IPS-20b (cell line): ENCODE data around the gene ADGRL4.
"Not testable (repeated sequence)": the region's sequence is repeated elsewhere in the genome, so short reads cannot be mapped to it uniquely, and the experiment has no call there.

Experiments
- H3K27ac ChIP-seq: one replicate; pipeline ENCODE4 v1.5.1; 2013; ENCODE audit warnings: low read length
- H3K27me3 ChIP-seq: 2 replicates; pipeline ENCODE4 v1.6.1; 2013; ENCODE audit warnings: mild to moderate bottlenecking, low read length, inconsistent platforms; ENCODE audit not compliant: insufficient read depth
- H3K36me3 ChIP-seq: 2 replicates; pipeline ENCODE4 v1.6.1; 2013; ENCODE audit warnings: low read depth, mild to moderate bottlenecking, inconsistent platforms, low read length, moderate library complexity; ENCODE audit not compliant: insufficient read depth
- H3K4me1 ChIP-seq: 2 replicates; pipeline ENCODE4 v1.6.1; 2013; ENCODE audit warnings: mild to moderate bottlenecking, control low read depth, inconsistent platforms, low read length, moderate library complexity; ENCODE audit not compliant: insufficient read depth
- H3K4me3 ChIP-seq: 2 replicates; pipeline ENCODE4 v1.5.1; 2013; ENCODE audit warnings: mild to moderate bottlenecking, low read length, inconsistent platforms
- H3K9ac ChIP-seq: 2 replicates; pipeline ENCODE4 v1.6.1; 2013; ENCODE audit warnings: low read depth, mild to moderate bottlenecking, inconsistent platforms, low read length, moderate library complexity
- H3K9me3 ChIP-seq: 2 replicates; pipeline ENCODE4 v1.6.1; 2013; ENCODE audit warnings: mild to moderate bottlenecking, low read depth, low read length, inconsistent platforms; ENCODE audit not compliant: insufficient read depth

The ADGRL4 gene

GRCh38 chr1:78916986-78917385 lies 89.5 kb downstream of the ADGRL4 start:
- Histone ChIP-seq H3K9me3 (no peaks in the 10 kb centered on the region), H3K36me3 (no peaks in the 10 kb centered on the region), H3K9ac (no peak overlapping the region), H3K27me3 (no peaks in the 10 kb centered on the region), H3K4me1 (no peaks in the 10 kb centered on the region), H3K27ac (no peak overlapping the region), H3K4me3 (no peak overlapping the region)

GRCh38 chr1:78913950-78914349 lies 92.6 kb downstream of the ADGRL4 start:
- Histone ChIP-seq H3K36me3 (no peaks in the 10 kb centered on the region), H3K4me1 (no peaks in the 10 kb centered on the region), H3K4me3 (no peak overlapping the region), H3K9ac (no peak overlapping the region), H3K9me3 (no peaks in the 10 kb centered on the region), H3K27me3 (no peaks in the 10 kb centered on the region), H3K27ac (no peak overlapping the region)

DNA sequence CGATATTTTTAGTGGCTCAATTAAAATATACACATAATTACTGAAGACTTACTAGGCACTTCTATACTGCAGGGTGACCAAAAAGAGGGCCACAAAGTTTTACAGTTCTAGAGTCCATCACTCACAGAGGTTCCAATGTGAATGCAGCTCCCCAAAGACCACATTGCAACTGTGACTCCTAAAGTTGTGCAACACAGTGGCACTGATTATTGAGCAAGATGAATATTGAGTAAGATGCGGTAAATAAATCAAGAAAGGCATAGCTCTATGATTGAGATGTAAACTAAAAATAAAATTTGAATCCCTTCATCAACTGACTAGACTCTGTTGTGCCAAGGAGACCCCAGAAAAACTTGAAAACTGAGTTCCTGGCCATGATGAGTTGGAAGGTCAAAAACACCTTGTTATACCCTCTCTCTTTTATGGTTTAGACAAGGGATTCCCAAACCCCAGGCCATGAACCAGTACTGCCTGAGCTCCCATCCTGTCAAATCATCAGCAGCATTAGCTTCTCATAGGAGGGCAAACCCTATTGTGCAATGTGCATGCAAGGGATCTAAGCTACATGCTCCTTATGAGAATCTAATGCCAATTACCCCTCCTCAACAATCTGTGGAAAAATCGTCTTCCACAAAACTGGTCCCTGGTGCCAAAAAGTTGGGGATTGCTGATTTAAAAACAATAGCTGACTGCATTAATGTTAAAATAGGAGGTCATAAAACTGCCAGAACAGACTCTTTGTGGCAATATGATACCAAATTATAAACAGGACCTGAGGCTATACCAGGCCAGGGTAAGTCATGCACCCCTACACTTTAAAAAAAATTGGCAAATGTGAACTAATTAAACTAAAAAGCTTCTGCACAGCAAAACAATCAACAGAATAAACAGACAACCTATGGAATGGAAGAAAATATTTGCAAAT lies 94.3 kb downstream of the ADGRL4 start:
- H3K27me3 ChIP-seq = no peaks in the 10 kb centered on the region
- no peaks in the 10 kb centered on the region for H3K36me3 ChIP-seq
- no peak overlapping the region for H3K9ac ChIP-seq
- no peaks in the 10 kb centered on the region for H3K9me3 ChIP-seq
- H3K4me1 ChIP-seq = no peaks in the 10 kb centered on the region
- H3K4me3 ChIP-seq = no peak overlapping the region
- H3K27ac ChIP-seq = no peak overlapping the region

GRCh38 chr1:78902641-78903040 lies 103.9 kb downstream of the ADGRL4 start:
- H3K4me3 ChIP-seq = no peak overlapping the region
- no peak overlapping the region for H3K9ac ChIP-seq
- H3K9me3 ChIP-seq = no peaks in the 10 kb centered on the region
- H3K36me3 ChIP-seq = no peaks in the 10 kb centered on the region
- H3K27me3 ChIP-seq = no peaks in the 10 kb centered on the region
- H3K27ac ChIP-seq = no peak overlapping the region
- H3K4me1 ChIP-seq = no peaks in the 10 kb centered on the region

DNA sequence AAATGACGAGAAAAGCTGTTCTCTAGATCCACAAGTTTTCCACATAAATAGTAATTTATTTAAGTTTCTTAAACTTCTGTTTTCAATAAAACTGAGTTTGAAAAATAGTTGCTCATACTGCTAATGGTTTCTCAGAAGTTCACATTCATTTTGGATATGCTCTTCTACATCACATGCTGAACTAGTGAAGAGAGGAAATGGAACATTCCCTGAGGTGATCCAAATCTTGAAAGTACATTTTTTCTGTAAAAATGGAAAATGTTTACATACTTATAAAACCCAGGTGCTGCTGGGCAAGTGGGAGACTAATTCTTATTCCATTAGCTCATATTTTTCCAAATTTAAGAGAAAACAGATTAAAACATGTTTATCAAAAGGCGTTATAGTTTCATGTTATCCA lies 111.7 kb downstream of the ADGRL4 start:
- Histone ChIP-seq H3K27ac (no peak overlapping the region), H3K27me3 (no peaks in the 10 kb centered on the region), H3K9ac (no peak overlapping the region), H3K9me3 (no peaks in the 10 kb centered on the region), H3K4me3 (no peak overlapping the region), H3K4me1 (no peaks in the 10 kb centered on the region), H3K36me3 (no peaks in the 10 kb centered on the region)

- Histone ChIP-seq H3K4me3 (no peak overlapping the region), H3K4me1 (no peaks in the 10 kb centered on the region), H3K27me3 (no peaks in the 10 kb centered on the region), H3K9ac (no peak overlapping the region), H3K27ac (no peak overlapping the region), H3K36me3 (no peaks in the 10 kb centered on the region), H3K9me3 (no peaks in the 10 kb centered on the region)
Measured at GRCh38 chr1:78892260-78892840, 114.2 kb downstream of the ADGRL4 start.

DNA sequence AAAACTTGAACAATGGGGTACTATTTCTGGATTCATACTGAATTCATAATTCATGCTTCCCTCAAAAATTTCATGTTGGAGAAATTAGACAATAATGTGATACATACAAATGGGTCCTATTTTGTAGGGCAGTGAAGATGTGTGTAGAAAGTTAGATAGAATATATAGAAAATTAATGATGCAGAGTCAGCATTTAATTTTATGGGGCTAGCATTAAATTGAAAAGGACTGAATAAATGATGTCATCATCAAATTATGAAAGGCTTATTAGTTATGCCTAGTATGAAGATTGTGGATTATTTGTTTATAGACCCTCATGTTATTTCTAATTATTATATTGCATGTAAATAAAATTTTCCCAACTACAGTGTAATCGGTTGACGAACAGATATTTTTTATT lies 119.1 kb downstream of the ADGRL4 start:
- peaks cover 11% of the 10 kb centered on the region for H3K4me1 ChIP-seq
- H3K36me3 ChIP-seq = no peaks in the 10 kb centered on the region
- no peaks in the 10 kb centered on the region for H3K27me3 ChIP-seq
- H3K9me3 ChIP-seq = no peaks in the 10 kb centered on the region
- no peak overlapping the region for H3K9ac ChIP-seq
- no peak overlapping the region for H3K27ac ChIP-seq
- H3K4me3 ChIP-seq = no peak overlapping the region

- no peak overlapping the region for H3K27ac ChIP-seq
- no peaks in the 10 kb centered on the region for H3K9me3 ChIP-seq
- H3K4me3 ChIP-seq = no peak overlapping the region
- H3K27me3 ChIP-seq = no peaks in the 10 kb centered on the region
- H3K9ac ChIP-seq = no peak overlapping the region
- H3K36me3 ChIP-seq = no peaks in the 10 kb centered on the region
- H3K4me1 ChIP-seq = peaks cover 11% of the 10 kb centered on the region
Measured at GRCh38 chr1:78884685-78885452, 121.7 kb downstream of the ADGRL4 start.

GRCh38 chr1:78880223-78880622 lies 126.3 kb downstream of the ADGRL4 start:
- no peaks in the 10 kb centered on the region for H3K27me3 ChIP-seq
- no peaks in the 10 kb centered on the region for H3K36me3 ChIP-seq
- H3K4me1 ChIP-seq = peaks cover 8% of the 10 kb centered on the region
- no peak overlapping the region for H3K4me3 ChIP-seq
- H3K9me3 ChIP-seq = no peaks in the 10 kb centered on the region
- no peak overlapping the region for H3K27ac ChIP-seq
- H3K9ac ChIP-seq = no peak overlapping the region

GRCh38 chr1:78875986-78876385 lies 130.5 kb downstream of the ADGRL4 start:
- not testable (repeated sequence) for H3K4me3 ChIP-seq, H3K9ac ChIP-seq, H3K9me3 ChIP-seq, H3K36me3 ChIP-seq, H3K27me3 ChIP-seq, H3K27ac ChIP-seq, H3K4me1 ChIP-seq

DNA sequence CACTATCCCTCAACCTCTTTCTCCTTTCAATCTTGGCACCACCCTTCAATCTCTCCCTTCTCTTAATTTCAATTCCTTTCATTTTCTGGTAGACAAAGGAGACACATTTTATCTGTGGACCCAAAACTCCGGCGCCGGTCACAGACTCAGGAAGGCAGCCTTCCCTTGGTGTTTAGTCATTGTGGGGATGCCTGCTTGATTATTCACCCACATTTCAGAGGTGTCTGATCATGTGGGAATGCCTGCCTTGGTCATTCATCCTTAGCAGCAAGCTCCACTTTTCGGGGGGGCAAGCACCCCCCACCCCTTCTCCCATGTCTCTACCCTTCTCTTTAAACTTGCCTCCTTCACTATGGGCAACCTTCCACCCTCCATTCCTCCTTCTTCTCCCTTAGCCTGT lies 133.7 kb downstream of the ADGRL4 start:
- H3K4me3 ChIP-seq, H3K27ac ChIP-seq, H3K9ac ChIP-seq, H3K4me1 ChIP-seq, H3K36me3 ChIP-seq, H3K27me3 ChIP-seq: not testable (repeated sequence)
- H3K9me3 ChIP-seq = peaks cover 13% of the 10 kb centered on the region

- H3K9me3 ChIP-seq = peaks cover 13% of the 10 kb centered on the region
- H3K36me3 ChIP-seq = no peaks in the 10 kb centered on the region
- H3K4me1 ChIP-seq = no peaks in the 10 kb centered on the region
- no peaks in the 10 kb centered on the region for H3K27me3 ChIP-seq
- H3K27ac ChIP-seq = no peak overlapping the region
- no peak overlapping the region for H3K4me3 ChIP-seq
- no peak overlapping the region for H3K9ac ChIP-seq
Measured at GRCh38 chr1:78871249-78871648, 135.3 kb downstream of the ADGRL4 start.
